ENCODE results near the gene PHLPP1.

DNA sequence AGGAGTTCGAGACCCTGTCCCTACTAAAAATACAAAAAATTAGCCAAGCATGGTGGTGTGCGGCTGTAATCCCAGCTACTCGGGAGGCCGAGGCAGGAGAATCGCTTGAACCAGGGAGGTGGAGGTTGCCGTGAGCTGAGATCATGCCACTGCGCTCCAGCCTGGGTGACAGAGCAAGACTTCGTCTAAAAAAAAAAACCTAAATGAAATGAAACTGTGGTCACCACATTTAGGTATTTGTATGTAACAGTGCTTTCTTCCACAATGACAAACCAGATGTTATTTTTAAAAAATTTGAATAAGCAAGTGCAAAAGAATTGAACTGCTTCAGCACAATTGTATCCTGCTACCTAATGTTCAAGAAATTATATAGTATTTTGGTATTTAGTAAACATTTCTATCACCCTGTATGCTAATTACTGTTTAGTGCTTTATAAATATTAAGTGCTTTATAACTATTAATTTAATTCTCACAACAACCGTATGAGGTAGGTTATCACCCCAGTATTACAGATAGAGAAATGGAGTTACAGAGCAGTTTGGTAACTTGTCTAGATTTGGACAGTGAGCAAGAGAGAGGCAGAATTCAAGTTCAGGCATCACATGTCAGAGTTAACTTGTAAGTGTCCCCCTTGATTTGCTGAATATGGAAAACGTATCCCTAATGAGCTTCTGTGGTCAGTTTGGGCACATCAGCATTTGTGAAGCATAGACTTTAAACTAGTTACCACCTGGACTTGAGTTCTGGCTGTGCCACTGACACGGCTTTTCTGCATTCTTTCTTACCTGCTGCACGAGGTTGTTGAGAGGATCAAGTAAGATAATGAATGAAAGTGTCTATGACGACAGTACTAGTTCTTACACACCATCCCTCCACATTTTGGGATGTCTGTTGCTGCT, 14.4 kb downstream of the PHLPP1 start:
- TF ChIP-seq, protein P1, sequence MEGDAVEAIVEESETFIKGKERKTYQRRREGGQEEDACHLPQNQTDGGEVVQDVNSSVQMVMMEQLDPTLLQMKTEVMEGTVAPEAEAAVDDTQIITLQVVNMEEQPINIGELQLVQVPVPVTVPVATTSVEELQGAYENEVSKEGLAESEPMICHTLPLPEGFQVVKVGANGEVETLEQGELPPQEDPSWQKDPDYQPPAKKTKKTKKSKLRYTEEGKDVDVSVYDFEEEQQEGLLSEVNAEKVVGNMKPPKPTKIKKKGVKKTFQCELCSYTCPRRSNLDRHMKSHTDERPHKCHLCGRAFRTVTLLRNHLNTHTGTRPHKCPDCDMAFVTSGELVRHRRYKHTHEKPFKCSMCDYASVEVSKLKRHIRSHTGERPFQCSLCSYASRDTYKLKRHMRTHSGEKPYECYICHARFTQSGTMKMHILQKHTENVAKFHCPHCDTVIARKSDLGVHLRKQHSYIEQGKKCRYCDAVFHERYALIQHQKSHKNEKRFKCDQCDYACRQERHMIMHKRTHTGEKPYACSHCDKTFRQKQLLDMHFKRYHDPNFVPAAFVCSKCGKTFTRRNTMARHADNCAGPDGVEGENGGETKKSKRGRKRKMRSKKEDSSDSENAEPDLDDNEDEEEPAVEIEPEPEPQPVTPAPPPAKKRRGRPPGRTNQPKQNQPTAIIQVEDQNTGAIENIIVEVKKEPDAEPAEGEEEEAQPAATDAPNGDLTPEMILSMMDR (conservative IDR thresholded peaks at IDR 0.05; ENCODE audit: low read depth, low read length) = no peak
- no peak for TF ChIP-seq EZH2 (IDR thresholded peaks at IDR 0.05; ENCODE audit: low read length, unreplicated experiment)

All from PC-3 (cell line).